GM12892 (cell line): ENCODE data around the gene SOX5.

Source experiments
- POLR2A ChIP-seq: IDR thresholded peaks from 2 replicates; pipeline ENCODE4 v1.6.1; 2011; ENCODE audit warnings: low read depth, low read length, control low read depth
- POLR2AphosphoS5 ChIP-seq: IDR thresholded peaks from 2 replicates; pipeline ENCODE4 v1.6.1; 2011; ENCODE audit warnings: low read depth, low read length, control low read depth
- TAF1 ChIP-seq: IDR thresholded peaks from 2 replicates; pipeline ENCODE4 v1.6.1; 2011; ENCODE audit warnings: low read depth, mild to moderate bottlenecking, control low read depth, low read length, borderline replicate concordance

DNA sequence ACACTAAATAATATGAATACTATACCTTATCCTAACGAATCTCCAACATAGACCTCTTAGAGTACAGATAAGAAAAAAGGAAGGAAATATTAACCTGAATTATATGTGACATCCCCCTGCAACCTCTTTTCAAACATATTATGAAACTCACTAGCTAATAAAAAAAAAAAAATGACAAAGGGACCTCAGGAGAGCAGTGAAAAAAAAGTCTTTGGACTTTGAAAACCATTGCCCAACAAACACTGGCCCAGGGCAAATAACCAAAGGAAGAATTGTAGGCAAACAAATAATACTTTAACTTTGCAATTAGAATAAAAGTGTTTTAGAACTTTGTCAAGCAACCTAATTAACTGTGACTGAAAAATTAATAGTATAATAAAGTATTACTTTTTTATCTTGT is 7.7 kb downstream of the SOX5 start:
- TF ChIP-seq POLR2AphosphoS5 (no peak), POLR2A (no peak), TAF1 (no peak)
